Uterine smooth muscle cell (primary cell): ENCODE results near the gene PDCD2. TPM values are rescaled to one million over a fixed set of nuclear protein-coding genes. Genes with fewer than 3 reads are reported as not detected.

Experiments
- total RNA-seq: library from RNA; depleted of rRNA; stranded (reverse); fragments of >200 nt; gene quantifications from 2 replicates; pipeline ENCODE4 v1.2.3, GENCODE V29; 2014

Gene PDCD2, protein sequence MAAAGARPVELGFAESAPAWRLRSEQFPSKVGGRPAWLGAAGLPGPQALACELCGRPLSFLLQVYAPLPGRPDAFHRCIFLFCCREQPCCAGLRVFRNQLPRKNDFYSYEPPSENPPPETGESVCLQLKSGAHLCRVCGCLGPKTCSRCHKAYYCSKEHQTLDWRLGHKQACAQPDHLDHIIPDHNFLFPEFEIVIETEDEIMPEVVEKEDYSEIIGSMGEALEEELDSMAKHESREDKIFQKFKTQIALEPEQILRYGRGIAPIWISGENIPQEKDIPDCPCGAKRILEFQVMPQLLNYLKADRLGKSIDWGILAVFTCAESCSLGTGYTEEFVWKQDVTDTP
- total RNA-seq, result 58.4 and 63.6 TPM in 2 replicates

GRCh38 chr6:170584181-170584953 is at the start of gene PDCD2:
TSS of gene PDCD2 (minus strand) at chr6:170584637. CDS start at chr6:170584581, 56 bp downstream.

GRCh38 chr6:170554013-170554795 is 30.2 kb downstream of the PDCD2 start, which contains the start of gene TBP:
TSS of gene TBP (plus strand) at chr6:170554369. CDS start at chr6:170557030, 2,661 bp downstream.

GRCh38 chr6:170552765-170553533 is 31.5 kb downstream of the PDCD2 start, which contains the start of gene PSMB1:
TSS of gene PSMB1 (minus strand) at chr6:170553307. CDS start at chr6:170553242, 65 bp downstream.

Other genes with a start within 250 kb of the PDCD2 start
- gene PSMB1, start 31.3 kb downstream of the PDCD2 start, total RNA-seq, result 275 and 409 TPM in 2 replicates
- 10.0 and 20.4 TPM in 2 replicates for gene TBP, start 30.3 kb downstream of the PDCD2 start, total RNA-seq